Measurements from ENCODE around the gene TRA2B.

TRA2B gene

GRCh38 chr3:185937689-185938374 lies at the start of gene TRA2B:
Gene TRA2B (minus strand): TSS chr3:185938014. CDS start chr3:185937860, 154 bp downstream.
- in situ Hi-C loops (cut with HindIII; ENCODE audit: low pct_unique_long_range_greater_than_20kb, low sequenced_read_pairs) = no loop called here
- peak; percentile 98 to 100 for DNase-seq (ENCODE audit: low read depth in 1 of 2, low spot score in 1 of 2)
- no peak for TF ChIP-seq JUND (IDR thresholded peaks at IDR 0.05; ENCODE audit: low read depth)

DNA sequence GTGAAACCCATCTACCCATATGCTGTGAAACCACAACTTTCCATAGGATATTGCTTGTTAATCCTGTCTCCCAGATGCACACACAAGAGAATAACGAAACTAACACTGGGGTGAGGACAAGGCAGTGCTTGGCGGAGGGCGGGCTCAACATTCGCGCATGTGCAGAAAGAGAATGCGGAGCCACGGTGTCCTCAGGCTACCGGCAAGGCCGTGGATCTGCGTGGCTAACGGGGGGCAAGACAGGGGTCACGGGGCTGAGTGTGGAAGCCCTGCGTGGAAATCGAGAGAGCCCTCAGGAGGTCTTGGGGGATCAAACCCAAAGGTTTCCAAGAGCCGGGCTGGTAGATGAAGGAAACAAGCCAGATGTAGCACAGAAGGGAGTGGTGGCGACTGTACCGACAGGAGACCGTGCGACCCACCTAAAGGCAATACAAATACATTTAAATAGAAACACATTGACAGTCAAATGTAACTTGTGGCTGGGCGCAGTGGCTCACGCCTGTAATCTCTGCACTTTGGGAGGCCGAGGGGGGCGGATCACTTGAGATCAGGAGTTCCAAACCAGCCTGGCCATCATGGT lies 48.5 kb upstream of the TRA2B start:
- no peak for TF ChIP-seq JUND (IDR thresholded peaks at IDR 0.05; ENCODE audit: low read depth)
- no peak for DNase-seq (ENCODE audit: low read depth in 1 of 2, low spot score in 1 of 2)
- in situ Hi-C loops (cut with HindIII; ENCODE audit: low pct_unique_long_range_greater_than_20kb, low sequenced_read_pairs) = no loop called here

GRCh38 chr3:185984203-185984602 lies 46.4 kb upstream of the TRA2B start:
- TF ChIP-seq JUND (IDR thresholded peaks at IDR 0.05; ENCODE audit: low read depth) = no peak
- DNase-seq (ENCODE audit: low read depth in 1 of 2, low spot score in 1 of 2) = no peak
- in situ Hi-C loops (cut with HindIII; ENCODE audit: low pct_unique_long_range_greater_than_20kb, low sequenced_read_pairs) = no loop called here

GRCh38 chr3:185983495-185984141 lies 45.8 kb upstream of the TRA2B start:
- in situ Hi-C loops (cut with HindIII; ENCODE audit: low pct_unique_long_range_greater_than_20kb, low sequenced_read_pairs) = no loop called here
- DNase-seq (ENCODE audit: low read depth in 1 of 2, low spot score in 1 of 2) = peak; percentile 78 to 90
- no peak for TF ChIP-seq JUND (IDR thresholded peaks at IDR 0.05; ENCODE audit: low read depth)

GRCh38 chr3:185982632-185983031 lies 44.8 kb upstream of the TRA2B start:
- TF ChIP-seq JUND (IDR thresholded peaks at IDR 0.05; ENCODE audit: low read depth) = no peak
- in situ Hi-C loops (cut with HindIII; ENCODE audit: low pct_unique_long_range_greater_than_20kb, low sequenced_read_pairs) = no loop called here
- DNase-seq (ENCODE audit: low read depth in 1 of 2, low spot score in 1 of 2) = no peak

DNA sequence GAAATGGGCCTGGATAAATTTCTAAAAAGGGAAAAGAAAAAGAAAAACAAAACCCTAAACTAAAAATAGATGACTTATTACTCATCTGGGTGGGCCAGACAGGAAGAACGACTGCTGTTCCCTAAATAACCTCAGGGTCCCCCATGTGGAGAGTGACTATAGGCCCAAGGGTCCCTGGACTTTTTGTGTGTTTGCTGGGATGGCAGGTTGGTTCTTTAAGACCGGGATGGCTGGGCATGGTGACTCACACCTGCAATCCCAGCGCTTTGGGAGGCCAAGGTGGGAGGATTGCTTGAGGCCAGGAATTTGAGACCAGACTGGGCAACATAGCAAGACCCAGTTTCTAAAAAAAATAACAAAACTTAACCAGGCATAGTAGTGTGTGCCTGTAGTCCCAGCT lies 43.8 kb upstream of the TRA2B start:
- no peak for DNase-seq (ENCODE audit: low read depth in 1 of 2, low spot score in 1 of 2)
- TF ChIP-seq JUND (IDR thresholded peaks at IDR 0.05; ENCODE audit: low read depth) = no peak
- in situ Hi-C loops (cut with HindIII; ENCODE audit: low pct_unique_long_range_greater_than_20kb, low sequenced_read_pairs) = no loop called here

- in situ Hi-C loops (cut with HindIII; ENCODE audit: low pct_unique_long_range_greater_than_20kb, low sequenced_read_pairs) = no loop called here
- DNase-seq (ENCODE audit: low read depth in 1 of 2, low spot score in 1 of 2) = peak in 1 of 2 experiments; percentile 24
- TF ChIP-seq JUND (IDR thresholded peaks at IDR 0.05; ENCODE audit: low read depth) = no peak
Measured at GRCh38 chr3:185979721-185980121, 41.9 kb upstream of the TRA2B start.

GRCh38 chr3:185978516-185978915 lies 40.7 kb upstream of the TRA2B start:
- in situ Hi-C loops (cut with HindIII; ENCODE audit: low pct_unique_long_range_greater_than_20kb, low sequenced_read_pairs) = no loop called here
- no peak for DNase-seq (ENCODE audit: low read depth in 1 of 2, low spot score in 1 of 2)
- TF ChIP-seq JUND (IDR thresholded peaks at IDR 0.05; ENCODE audit: low read depth) = no peak

DNA sequence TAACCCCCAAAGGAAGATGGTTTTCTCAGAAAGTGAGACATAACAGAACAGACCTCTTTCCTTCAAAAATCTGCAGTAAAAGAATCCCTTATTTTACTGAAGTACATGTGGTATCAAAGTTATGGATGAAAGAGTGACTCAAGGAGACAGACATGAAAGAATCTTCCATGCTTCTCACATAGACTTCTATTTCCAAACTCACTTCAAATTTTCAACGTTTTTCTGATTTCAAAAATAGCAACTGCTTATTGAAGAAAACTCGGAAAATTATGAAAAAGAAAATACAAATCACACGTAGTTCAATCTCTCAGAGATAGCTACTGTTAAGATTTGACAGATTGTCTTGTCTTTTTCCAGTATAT lies 39.8 kb upstream of the TRA2B start:
- TF ChIP-seq JUND (IDR thresholded peaks at IDR 0.05; ENCODE audit: low read depth) = no peak
- in situ Hi-C loops (cut with HindIII; ENCODE audit: low pct_unique_long_range_greater_than_20kb, low sequenced_read_pairs) = no loop called here
- no peak for DNase-seq (ENCODE audit: low read depth in 1 of 2, low spot score in 1 of 2)

DNA sequence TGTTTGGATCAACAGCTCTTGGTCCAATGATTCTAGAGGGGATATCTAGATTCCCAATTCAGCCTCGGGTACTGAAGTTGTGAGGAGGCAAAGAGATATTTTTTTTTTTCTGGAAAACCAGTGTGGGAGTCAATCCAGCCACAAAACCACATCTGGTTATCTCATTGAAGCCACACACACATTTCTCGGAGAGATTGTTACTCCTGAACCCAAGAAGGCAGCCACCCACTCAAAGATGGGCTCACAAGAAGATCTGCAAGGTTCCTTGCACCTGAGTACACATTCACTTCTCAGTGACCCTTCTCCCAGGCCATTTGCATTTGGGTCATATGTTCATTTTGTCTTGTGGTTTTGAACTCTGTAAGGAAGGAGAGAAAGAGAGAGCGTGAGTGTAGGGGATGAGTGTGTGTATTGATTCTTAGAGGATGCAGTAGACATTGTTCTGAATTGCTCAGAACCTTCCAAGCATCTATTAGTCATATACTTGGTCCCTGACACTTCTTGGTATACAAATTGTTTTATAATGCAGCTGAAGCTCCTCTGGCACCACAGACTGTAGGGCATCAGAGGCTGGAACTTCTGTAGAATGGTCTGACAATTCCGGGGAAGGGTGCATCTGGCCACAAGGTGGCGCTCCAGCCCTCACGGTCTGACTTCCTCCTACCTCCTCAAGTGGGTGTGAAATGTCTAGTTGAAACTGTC lies 39.3 kb upstream of the TRA2B start:
- in situ Hi-C loops (cut with HindIII; ENCODE audit: low pct_unique_long_range_greater_than_20kb, low sequenced_read_pairs) = no loop called here

GRCh38 chr3:185976100-185976499 lies 38.3 kb upstream of the TRA2B start:
- in situ Hi-C loops (cut with HindIII; ENCODE audit: low pct_unique_long_range_greater_than_20kb, low sequenced_read_pairs) = no loop called here
- DNase-seq (ENCODE audit: low read depth in 1 of 2, low spot score in 1 of 2) = no peak
- no peak for TF ChIP-seq JUND (IDR thresholded peaks at IDR 0.05; ENCODE audit: low read depth)

More for the DNA sequence above, 39.3 kb upstream of the TRA2B start:
- no peak for TF ChIP-seq JUND (IDR thresholded peaks at IDR 0.05; ENCODE audit: low read depth)
- DNase-seq (ENCODE audit: low read depth in 1 of 2, low spot score in 1 of 2) = peak; percentile 65 to 83

- no peak for TF ChIP-seq JUND (IDR thresholded peaks at IDR 0.05; ENCODE audit: low read depth)
- in situ Hi-C loops (cut with HindIII; ENCODE audit: low pct_unique_long_range_greater_than_20kb, low sequenced_read_pairs) = no loop called here
- no peak for DNase-seq (ENCODE audit: low read depth in 1 of 2, low spot score in 1 of 2)
Measured at GRCh38 chr3:185971579-185971978, 33.8 kb upstream of the TRA2B start.

- DNase-seq (ENCODE audit: low read depth in 1 of 2, low spot score in 1 of 2) = no peak
- in situ Hi-C loops (cut with HindIII; ENCODE audit: low pct_unique_long_range_greater_than_20kb, low sequenced_read_pairs) = no loop called here
- TF ChIP-seq JUND (IDR thresholded peaks at IDR 0.05; ENCODE audit: low read depth) = no peak
Measured at GRCh38 chr3:185968168-185968567, 30.4 kb upstream of the TRA2B start.

Data from T47D (cell line).